Caco-2 (cell line): Measurements from ENCODE around the gene STEAP2. TPM values are rescaled to one million over a fixed set of nuclear protein-coding genes. Genes with fewer than 3 reads are reported as not detected.

Experiments
- BruUV-seq: library from RNA; stranded (reverse); fragments of 400-500 nt; replicated peaks from 2 replicates; lab custom pipeline; 2021; lab: Mats Ljungman, UMichigan
- CTCF ChIA-PET: fragments of 300-600 bp; sonication (Branson Sonifier 250); formaldehyde crosslinking; loops from one replicate; lab custom pipeline; 2022; ENCODE audit warnings: antibody characterized with exemption; lab: Charles Lee
- POLR2A ChIA-PET: fragments of 300-600 bp; sonication (Branson Sonifier 250); formaldehyde crosslinking; loops from one replicate; lab custom pipeline; 2022; ENCODE audit warnings: antibody characterized with exemption; lab: Charles Lee
- DNase-seq, 2 experiments: peaks; one replicate each; pipeline versions ENCODE4 v3.0.0 to v3.0.0-alpha.2; 2020 to 2022
- H3K27me3 ChIP-seq: replicated peaks from 2 replicates; pipeline ENCODE4 v1.6.0; 2011; ENCODE audit warnings: low read length; ENCODE audit not compliant: control insufficient read depth, insufficient read depth
- H3K36me3 ChIP-seq: 2 replicates; pipeline ENCODE4 v1.5.1; 2011; ENCODE audit warnings: low read length; ENCODE audit not compliant: control insufficient read depth, insufficient read depth
- H3K4me1 ChIP-seq: fragments of 250-450 bp; sonication (Bioruptor Pico); 2 replicates; pipeline ENCODE4 v1.5.1; 2020; ENCODE audit warnings: mild to moderate bottlenecking
- H3K4me3 ChIP-seq: 2 replicates; pipeline ENCODE4 v1.5.1; 2011; ENCODE audit warnings: low read depth, mild to moderate bottlenecking, control low read depth, low read length
- H3K9me3 ChIP-seq: fragments of 250-450 bp; sonication (Bioruptor Pico); 2 replicates; pipeline ENCODE4 v1.5.1; 2020; ENCODE audit warnings: mild to moderate bottlenecking, moderate library complexity
- H3K27ac Mint-ChIP-seq: one replicate; pipeline ENCODE4 v1.8.0; 2022; ENCODE audit warnings: mixed read lengths; ENCODE audit not compliant: unreplicated experiment
- H3K27me3 Mint-ChIP-seq: one replicate; pipeline ENCODE4 v1.8.0; 2022; ENCODE audit warnings: mixed read lengths; ENCODE audit not compliant: insufficient read depth, unreplicated experiment
- H3K36me3 Mint-ChIP-seq: one replicate; pipeline ENCODE4 v1.8.0; 2022; ENCODE audit warnings: mild to moderate bottlenecking, mixed read lengths; ENCODE audit not compliant: insufficient read depth, unreplicated experiment
- H3K4me1 Mint-ChIP-seq: one replicate; pipeline ENCODE4 v1.8.0; 2022; ENCODE audit warnings: low read depth, mixed read lengths; ENCODE audit not compliant: unreplicated experiment
- H3K4me3 Mint-ChIP-seq: one replicate; pipeline ENCODE4 v1.8.0; 2022; ENCODE audit warnings: mild to moderate bottlenecking, moderate library complexity, mixed read lengths; ENCODE audit not compliant: unreplicated experiment
- H3K9me3 Mint-ChIP-seq: one replicate; pipeline ENCODE4 v1.8.0; 2022; ENCODE audit warnings: mixed read lengths; ENCODE audit not compliant: unreplicated experiment
- CTCF ChIP-seq, 2 experiments: fragments of 200-600 bp in 1 of 2; IDR thresholded peaks; 1 replicate in 1 of 2; 2 replicates in 1 of 2; pipeline versions ENCODE4 v1.5.1 to v1.8.0; 2011 to 2022; ENCODE audit warnings: antibody characterized with exemption in 1 of 2, control low read depth in 1 of 2, inconsistent platforms in 1 of 2, low read depth in 1 of 2, low read length in 1 of 2, mild to moderate bottlenecking in 1 of 2, moderate library complexity in 1 of 2; ENCODE audit not compliant: insufficient read depth in 1 of 2, severe bottlenecking in 1 of 2, unreplicated experiment in 1 of 2
- intact Hi-C: fragments of 100-400 bp; cut with micrococcal nuclease; formaldehyde crosslinking; loops from one replicate; pipeline ENCODE4 v1.10.0; 2022; ENCODE audit not compliant: unreplicated experiment
- total RNA-seq: library from RNA; stranded (reverse); gene quantifications from 2 replicates; pipeline ENCODE4 v1.2.3, GENCODE V29; 2022

The STEAP2 gene
- total RNA-seq, 1 experiment from 2014 or later, result 13.5 TPM

- BruUV-seq, result no TSS peak
- H3K9me3 ChIP-seq, result peaks cover 13% of the 10 kb centered on the region
- CTCF ChIA-PET, result no interaction called here
- Mint-ChIP-seq H3K9me3 (peaks cover 13% of the 10 kb centered on the region), H3K36me3 (no peaks in the 10 kb centered on the region), H3K4me1 (no peaks in the 10 kb centered on the region), H3K4me3 (no peak overlapping the region), H3K27ac (no peak overlapping the region), H3K27me3 (no peaks in the 10 kb centered on the region)
- POLR2A ChIA-PET, result no interaction called here
- H3K27me3 ChIP-seq, result no peaks in the 10 kb centered on the region
- no peaks in the 10 kb centered on the region for H3K36me3 ChIP-seq
- DNase-seq, result no peak
- no peaks in the 10 kb centered on the region for H3K4me1 ChIP-seq
- no peak for TF ChIP-seq CTCF (IDR thresholded peaks at IDR 0.05; ENCODE audit: insufficient read depth in 1 of 2, low read depth in 1 of 2, low read length in 1 of 2, severe bottlenecking in 1 of 2, unreplicated experiment in 1 of 2)
- no peak overlapping the region for H3K4me3 ChIP-seq
- intact Hi-C loops, result no loop called here
Observed at GRCh38 chr7:90175667-90176066, 35.9 kb upstream of the STEAP2 start.

DNA sequence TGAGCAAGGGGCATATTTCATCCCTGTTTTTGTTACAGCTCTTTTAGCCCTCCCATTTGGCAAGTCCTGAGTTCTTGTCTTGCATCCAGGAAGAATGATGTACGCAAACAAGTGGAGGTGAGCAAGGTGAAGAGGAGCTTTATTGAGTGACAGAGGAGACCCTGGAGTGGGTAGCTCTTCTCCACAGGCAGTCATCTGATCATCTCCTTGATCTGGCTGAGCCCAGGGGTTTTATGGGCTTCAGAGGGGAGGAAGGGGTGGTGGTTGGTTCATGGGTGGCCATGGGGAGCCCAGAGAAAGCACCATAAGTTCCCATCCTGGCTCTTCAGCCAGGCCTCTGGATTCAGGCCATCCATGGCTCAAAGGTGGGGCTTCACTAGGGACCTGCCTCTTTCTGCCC is 35.3 kb upstream of the STEAP2 start:
- no peaks in the 10 kb centered on the region for H3K4me1 Mint-ChIP-seq
- H3K9me3 Mint-ChIP-seq, result peaks cover 7% of the 10 kb centered on the region
- H3K27me3 Mint-ChIP-seq, result no peaks in the 10 kb centered on the region
- ChIA-PET CTCF (no interaction called here), POLR2A (no interaction called here)
- intact Hi-C loops, result no loop called here
- H3K4me3 ChIP-seq, result no peak overlapping the region
- no peak for DNase-seq
- H3K36me3 Mint-ChIP-seq, result no peaks in the 10 kb centered on the region
- peaks cover 13% of the 10 kb centered on the region for H3K9me3 ChIP-seq
- H3K36me3 ChIP-seq, result no peaks in the 10 kb centered on the region
- H3K4me1 ChIP-seq, result no peaks in the 10 kb centered on the region
- no TSS peak for BruUV-seq
- no peak overlapping the region for H3K4me3 Mint-ChIP-seq
- no peak overlapping the region for H3K27ac Mint-ChIP-seq
- no peak for TF ChIP-seq CTCF (IDR thresholded peaks at IDR 0.05; ENCODE audit: insufficient read depth in 1 of 2, low read depth in 1 of 2, low read length in 1 of 2, severe bottlenecking in 1 of 2, unreplicated experiment in 1 of 2)
- no peaks in the 10 kb centered on the region for H3K27me3 ChIP-seq

DNA sequence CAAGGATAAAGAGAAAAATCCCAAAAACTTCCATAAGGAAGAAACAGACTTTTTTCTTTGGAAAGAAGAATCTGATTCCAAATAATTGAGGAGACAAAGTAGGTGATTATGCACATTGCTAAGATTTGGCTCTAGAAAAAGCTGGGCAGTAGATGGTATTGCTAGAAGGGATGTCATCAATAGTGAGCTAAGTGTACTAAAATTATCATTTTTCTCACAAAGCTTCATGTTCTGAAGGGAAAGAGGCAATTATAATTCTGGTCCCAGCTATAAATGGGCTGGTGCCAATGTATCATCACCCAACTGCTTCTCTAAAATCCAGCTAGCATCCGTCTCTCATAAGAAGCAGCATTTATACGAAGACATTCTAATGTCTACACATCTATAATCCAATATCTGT is 33.4 kb upstream of the STEAP2 start:
- Histone ChIP-seq H3K36me3 (no peaks in the 10 kb centered on the region), H3K27me3 (no peaks in the 10 kb centered on the region), H3K4me3 (no peak overlapping the region), H3K4me1 (no peaks in the 10 kb centered on the region), H3K9me3 (peaks cover 13% of the 10 kb centered on the region)
- H3K27me3 Mint-ChIP-seq, result no peaks in the 10 kb centered on the region
- CTCF ChIA-PET, result no interaction called here
- H3K9me3 Mint-ChIP-seq, result peaks cover 8% of the 10 kb centered on the region
- H3K36me3 Mint-ChIP-seq, result no peaks in the 10 kb centered on the region
- H3K4me1 Mint-ChIP-seq, result peaks cover 2% of the 10 kb centered on the region
- H3K27ac Mint-ChIP-seq, result no peak overlapping the region
- no peak for DNase-seq
- TF ChIP-seq CTCF (IDR thresholded peaks at IDR 0.05; ENCODE audit: insufficient read depth in 1 of 2, low read depth in 1 of 2, low read length in 1 of 2, severe bottlenecking in 1 of 2, unreplicated experiment in 1 of 2), result no peak
- no peak overlapping the region for H3K4me3 Mint-ChIP-seq
- POLR2A ChIA-PET, result no interaction called here
- BruUV-seq, result no TSS peak
- intact Hi-C loops, result no loop called here
